Measurements from ENCODE around the gene RTTN. TPM values are rescaled to one million over a fixed set of nuclear protein-coding genes. Genes with fewer than 3 reads are reported as not detected.
A peak's percentile ranks its signal among the peaks of the same experiment; 100 is the strongest.

RTTN gene
- total RNA-seq, 2 donors from 2014 or later, result 22.3 to 35.4 TPM

GRCh38 chr18:70172225-70172624 lies 33.3 kb downstream of the RTTN start:
- peaks cover 11% of the 10 kb centered on the region for H3K36me3 ChIP-seq (ENCODE audit: control insufficient read depth, insufficient read depth, low read length)
- H3K9me3 Mint-ChIP-seq, result no peaks in the 10 kb centered on the region
- peaks cover 2% of the 10 kb centered on the region for H3K36me3 Mint-ChIP-seq (ENCODE audit: low read depth)
- no peak overlapping the region for H3K4me3 Mint-ChIP-seq
- no peak overlapping the region for H3K9ac ChIP-seq (ENCODE audit: extremely low read depth, low read length, poor library complexity, severe bottlenecking)
- H3K4me1 ChIP-seq (ENCODE audit: control insufficient read depth, insufficient read depth, low read length), result no peaks in the 10 kb centered on the region
- peaks cover 9% of the 10 kb centered on the region for H3K4me1 Mint-ChIP-seq
- peaks cover 15% of the 10 kb centered on the region for H3K27me3 Mint-ChIP-seq (ENCODE audit: insufficient read depth)
- no peak overlapping the region for H3K4me3 ChIP-seq (ENCODE audit: low read length)
- H3K9me3 ChIP-seq (ENCODE audit: control insufficient read depth, low read length), result no peaks in the 10 kb centered on the region
- H3K27me3 ChIP-seq (ENCODE audit: control insufficient read depth, insufficient read depth, low read length, poor library complexity, severe bottlenecking), result peaks cover 22% of the 10 kb centered on the region
- no peak overlapping the region for H3K27ac Mint-ChIP-seq
- no peak for DNase-seq
- H3K27ac ChIP-seq (ENCODE audit: low read depth, low read length), result no peak overlapping the region
- TF ChIP-seq CTCF (conservative IDR thresholded peaks at IDR 0.05), result peak; percentile 73

- Histone ChIP-seq H3K9ac (ENCODE audit: extremely low read depth, low read length, poor library complexity, severe bottlenecking) (no peak overlapping the region), H3K4me3 (ENCODE audit: low read length) (no peak overlapping the region), H3K4me1 (ENCODE audit: control insufficient read depth, insufficient read depth, low read length) (no peaks in the 10 kb centered on the region), H3K36me3 (ENCODE audit: control insufficient read depth, insufficient read depth, low read length) (peaks cover 6% of the 10 kb centered on the region), H3K27ac (ENCODE audit: low read depth, low read length) (no peak overlapping the region), H3K9me3 (ENCODE audit: control insufficient read depth, low read length) (no peaks in the 10 kb centered on the region), H3K27me3 (ENCODE audit: control insufficient read depth, insufficient read depth, low read length, poor library complexity, severe bottlenecking) (peaks cover 22% of the 10 kb centered on the region)
- H3K27ac Mint-ChIP-seq, result no peak overlapping the region
- peaks cover 9% of the 10 kb centered on the region for H3K4me1 Mint-ChIP-seq
- DNase-seq, result no peak
- TF ChIP-seq CTCF (conservative IDR thresholded peaks at IDR 0.05), result no peak
- no peak overlapping the region for H3K4me3 Mint-ChIP-seq
- H3K27me3 Mint-ChIP-seq (ENCODE audit: insufficient read depth), result peaks cover 15% of the 10 kb centered on the region
- no peaks in the 10 kb centered on the region for H3K9me3 Mint-ChIP-seq
- WGBS, 2 experiments (ENCODE audit: insufficient coverage in 1 of 2, insufficient read length in 1 of 2), result 83 to 92% methylated on average over 3 to 4 of the region's 4 CpGs
- peaks cover 2% of the 10 kb centered on the region for H3K36me3 Mint-ChIP-seq (ENCODE audit: low read depth)
These were observed 35.7 kb downstream of the RTTN start for GRCh38 chr18:70169747-70170146.

- Mint-ChIP-seq H3K9me3 (no peaks in the 10 kb centered on the region), H3K27ac (no peak overlapping the region), H3K4me3 (no peak overlapping the region), H3K27me3 (ENCODE audit: insufficient read depth) (peaks cover 15% of the 10 kb centered on the region), H3K36me3 (ENCODE audit: low read depth) (peaks cover 19% of the 10 kb centered on the region), H3K4me1 (peaks cover 5% of the 10 kb centered on the region)
- H3K36me3 ChIP-seq (ENCODE audit: control insufficient read depth, insufficient read depth, low read length), result peaks cover 20% of the 10 kb centered on the region
- DNase-seq, result no peak
- TF ChIP-seq CTCF (conservative IDR thresholded peaks at IDR 0.05), result no peak
- H3K4me3 ChIP-seq (ENCODE audit: low read length), result no peak overlapping the region
- no peak overlapping the region for H3K9ac ChIP-seq (ENCODE audit: extremely low read depth, low read length, poor library complexity, severe bottlenecking)
- H3K9me3 ChIP-seq (ENCODE audit: control insufficient read depth, low read length), result no peaks in the 10 kb centered on the region
- H3K27ac ChIP-seq (ENCODE audit: low read depth, low read length), result no peak overlapping the region
- 96 to 100% methylated on average over 2 to 3 of the region's 3 CpGs for WGBS, 2 experiments (ENCODE audit: insufficient coverage in 1 of 2, insufficient read length in 1 of 2)
- peaks cover 22% of the 10 kb centered on the region for H3K27me3 ChIP-seq (ENCODE audit: control insufficient read depth, insufficient read depth, low read length, poor library complexity, severe bottlenecking)
- H3K4me1 ChIP-seq (ENCODE audit: control insufficient read depth, insufficient read depth, low read length), result no peaks in the 10 kb centered on the region
These were observed 38.8 kb downstream of the RTTN start for GRCh38 chr18:70166668-70167067.
